K562 treated with DMSO at 1 percent for 12 hours (cell line): Measurements from ENCODE around the gene UGT1A6. TPM values are rescaled to one million over a fixed set of nuclear protein-coding genes. Genes with fewer than 3 reads are reported as not detected.

Experiments
- total RNA-seq: library from RNA; unstranded; fragments of 300-600 nt; gene quantifications from 2 replicates; pipeline ENCODE4 v1.2.3, GENCODE V29; 2022; ENCODE audit not compliant: insufficient read depth

UGT1A6 gene
- total RNA-seq = not detected in 2 replicates

GRCh38 chr2:233692648-233693047, at the start of gene UGT1A6:
UGT1A6 (plus strand) TSS chr2:233692890; CDS start chr2:233693005, 115 bp downstream.

GRCh38 chr2:233671290-233672161, 21.2 kb upstream of the UGT1A6 start, which contains the start of gene UGT1A9:
UGT1A9 (plus strand) TSS chr2:233671898; CDS start chr2:233671935, 37 bp downstream.

GRCh38 chr2:233681521-233682099, 11.1 kb upstream of the UGT1A6 start, which contains the start of gene UGT1A7:
UGT1A7 (plus strand) TSS chr2:233681901; CDS start chr2:233681938, 37 bp downstream.

GRCh38 chr2:233712611-233713261, 20.0 kb downstream of the UGT1A6 start, which contains the start of gene UGT1A5:
UGT1A5 (plus strand) TSS chr2:233712907; CDS start chr2:233712992, 85 bp downstream.

GRCh38 chr2:233718552-233718951, 25.9 kb downstream of the UGT1A6 start, which contains the start of gene UGT1A4:
UGT1A4 (plus strand) TSS chr2:233718736; CDS start chr2:233718821, 85 bp downstream.

GRCh38 chr2:233728723-233729301, 36.1 kb downstream of the UGT1A6 start, which contains the start of gene UGT1A3:
UGT1A3 (plus strand) TSS chr2:233729042; CDS start chr2:233729127, 85 bp downstream.

GRCh38 chr2:233760043-233760442, 67.4 kb downstream of the UGT1A6 start, which contains the start of gene UGT1A1:
UGT1A1 (plus strand) TSS chr2:233760270; CDS start chr2:233760288, 18 bp downstream.

GRCh38 chr2:233778030-233778429, 85.3 kb downstream of the UGT1A6 start, which contains the start of gene MROH2A:
MROH2A (plus strand) TSS chr2:233778330; CDS start chr2:233779359, 1,029 bp downstream.

Other genes with a start within 250 kb of the UGT1A6 start
- gene USP40, start 126.1 kb upstream of the UGT1A6 start, total RNA-seq = 8.2 and 13.2 TPM in 2 replicates
- not detected in 2 replicates for gene UGT1A8, start 75.3 kb upstream of the UGT1A6 start, total RNA-seq
- not detected in 2 replicates for gene UGT1A10, start 56.4 kb upstream of the UGT1A6 start, total RNA-seq
- not detected in 2 replicates for gene UGT1A9, start 21.0 kb upstream of the UGT1A6 start, total RNA-seq
- not detected in 2 replicates for gene UGT1A7, start 11.0 kb upstream of the UGT1A6 start, total RNA-seq
- not detected in 2 replicates for gene UGT1A5, start 20.0 kb downstream of the UGT1A6 start, total RNA-seq
- not detected in 2 replicates for gene UGT1A4, start 25.8 kb downstream of the UGT1A6 start, total RNA-seq
- gene UGT1A3, start 36.2 kb downstream of the UGT1A6 start, total RNA-seq = not detected in 2 replicates
- not detected in 2 replicates for gene UGT1A1, start 67.4 kb downstream of the UGT1A6 start, total RNA-seq
- gene MROH2A, start 85.4 kb downstream of the UGT1A6 start, total RNA-seq = not detected in 2 replicates
- gene HJURP, start 161.6 kb downstream of the UGT1A6 start, total RNA-seq = 13.3 and 29.6 TPM in 2 replicates
- gene TRPM8, start 224.5 kb downstream of the UGT1A6 start, total RNA-seq = not detected in 2 replicates